Endodermal cell (in vitro differentiated cells): Measurements from ENCODE around the gene ALCAM. TPM values are rescaled to one million over a fixed set of nuclear protein-coding genes. Genes with fewer than 3 reads are reported as not detected.

Experiments
- DNase-seq: peaks from one replicate; pipeline ENCODE4 v3.0.0-alpha.2; 2017
- H3K27ac ChIP-seq: 2 replicates; pipeline ENCODE4 v1.5.1; 2013; ENCODE audit warnings: mild to moderate bottlenecking, low read depth, low read length, moderate library complexity
- H3K27me3 ChIP-seq: 2 replicates; pipeline ENCODE4 v1.6.1; 2013; ENCODE audit warnings: mild to moderate bottlenecking, low read length, moderate library complexity; ENCODE audit not compliant: insufficient read depth, control insufficient read depth, poor library complexity, severe bottlenecking
- H3K36me3 ChIP-seq: 2 replicates; pipeline ENCODE4 v1.7.0; 2013; ENCODE audit warnings: mild to moderate bottlenecking, low read length, moderate library complexity; ENCODE audit not compliant: control insufficient read depth, insufficient read depth
- H3K4me1 ChIP-seq: one replicate; pipeline ENCODE4 v1.7.0; 2013; ENCODE audit warnings: low read length; ENCODE audit not compliant: control insufficient read depth, insufficient read depth
- H3K4me3 ChIP-seq: 2 replicates; pipeline ENCODE4 v1.5.1; 2013; ENCODE audit warnings: mild to moderate bottlenecking, low read length, moderate library complexity
- H3K9ac ChIP-seq: 2 replicates; pipeline ENCODE4 v1.6.1; 2013; ENCODE audit warnings: mild to moderate bottlenecking, low read length, moderate library complexity; ENCODE audit not compliant: poor library complexity, severe bottlenecking; ENCODE audit errors: extremely low read depth
- H3K9me3 ChIP-seq: 2 replicates; pipeline ENCODE4 v1.6.1; 2013; ENCODE audit warnings: mild to moderate bottlenecking, low read length, moderate library complexity; ENCODE audit not compliant: control insufficient read depth
- H3K27ac Mint-ChIP-seq: 2 replicates; pipeline ENCODE4 v1.8.0; 2020; ENCODE audit warnings: mixed read lengths
- H3K27me3 Mint-ChIP-seq: 2 replicates; pipeline ENCODE4 v1.8.0; 2021; ENCODE audit warnings: mild to moderate bottlenecking, mixed read lengths; ENCODE audit not compliant: insufficient read depth
- H3K36me3 Mint-ChIP-seq: 2 replicates; pipeline ENCODE4 v1.8.0; 2020; ENCODE audit warnings: low read depth, mixed read lengths
- H3K4me1 Mint-ChIP-seq: 2 replicates; pipeline ENCODE4 v1.8.0; 2020; ENCODE audit warnings: mixed read lengths
- H3K4me3 Mint-ChIP-seq: 2 replicates; pipeline ENCODE4 v1.8.0; 2020; ENCODE audit warnings: mild to moderate bottlenecking, moderate library complexity, mixed read lengths
- H3K9me3 Mint-ChIP-seq: 2 replicates; pipeline ENCODE4 v1.8.0; 2020; ENCODE audit warnings: mild to moderate bottlenecking, mixed read lengths
- CTCF ChIP-seq: fragments of 200-600 bp; sonication (generic); conservative IDR thresholded peaks from 2 replicates; pipeline ENCODE4 v1.5.0; 2021; ENCODE audit warnings: antibody characterized with exemption, mild to moderate bottlenecking
- WGBS, 2 experiments: methylation state at CpG; one replicate each; pipeline versions ENCODE4 v1.1.5 to v1.1.7; 2013; ENCODE audit warnings: missing lambda C conversion rate in 2 of 2, mixed read lengths in 1 of 2; ENCODE audit not compliant: insufficient coverage in 1 of 2, insufficient read length in 1 of 2; 5-methylcytosine and 5-hydroxymethylcytosine counted together
- total RNA-seq, 2 donors: library from RNA; stranded (reverse); fragmentation: NEBNext Ultra II Directional in 1 of 2; extraction: Animal tissue kit (Norgen Biotek cat#: 25700) in 1 of 2; gene quantifications; 2 replicates in 1 of 2; 3 replicates in 1 of 2; pipeline ENCODE4 v1.2.1, GENCODE V29; 2021

Gene ALCAM
- total RNA-seq, 2 donors from 2014 or later: 19.3 to 36.5 TPM

- TF ChIP-seq CTCF: no peak
- Histone ChIP-seq H3K36me3 (no peaks in the 10 kb centered on the region), H3K4me1 (no peaks in the 10 kb centered on the region), H3K27me3 (peaks cover 12% of the 10 kb centered on the region), H3K27ac (no peak overlapping the region), H3K9me3 (no peaks in the 10 kb centered on the region), H3K9ac (no peak overlapping the region), H3K4me3 (no peak overlapping the region)
- WGBS, 2 experiments: 89% methylated on average over 1 of the region's 1 CpG; no CpG with 5 or more reads in 1 of the 2 experiments
- Mint-ChIP-seq H3K27me3 (peaks cover 24% of the 10 kb centered on the region), H3K36me3 (no peaks in the 10 kb centered on the region), H3K9me3 (no peaks in the 10 kb centered on the region), H3K27ac (no peak overlapping the region), H3K4me1 (no peaks in the 10 kb centered on the region), H3K4me3 (no peak overlapping the region)
- DNase-seq: no peak
Observed at GRCh38 chr3:105362021-105362665, 4.6 kb upstream of the ALCAM start.

GRCh38 chr3:105364128-105364527, 2.6 kb upstream of the ALCAM start:
- Histone ChIP-seq H3K4me3 (no peak overlapping the region), H3K4me1 (no peaks in the 10 kb centered on the region), H3K27ac (no peak overlapping the region), H3K27me3 (peaks cover 12% of the 10 kb centered on the region), H3K9ac (no peak overlapping the region), H3K9me3 (no peaks in the 10 kb centered on the region), H3K36me3 (no peaks in the 10 kb centered on the region)
- Mint-ChIP-seq H3K4me3 (no peak overlapping the region), H3K27ac (no peak overlapping the region), H3K4me1 (peaks cover 7% of the 10 kb centered on the region), H3K36me3 (no peaks in the 10 kb centered on the region), H3K9me3 (no peaks in the 10 kb centered on the region), H3K27me3 (peaks cover 32% of the 10 kb centered on the region)
- no peak for TF ChIP-seq CTCF
- DNase-seq: no peak
- 95% methylated on average over 4 of the region's 4 CpGs; no CpG with 5 or more reads in 1 of the 2 experiments for WGBS, 2 experiments

GRCh38 chr3:105365081-105365390, 1.7 kb upstream of the ALCAM start:
- Histone ChIP-seq H3K36me3 (no peaks in the 10 kb centered on the region), H3K27me3 (peaks cover 12% of the 10 kb centered on the region), H3K9ac (no peak overlapping the region), H3K9me3 (no peaks in the 10 kb centered on the region), H3K4me3 (peak overlapping the region; percentile 91), H3K4me1 (no peaks in the 10 kb centered on the region), H3K27ac (no peak overlapping the region)
- peaks cover 13% of the 10 kb centered on the region for H3K4me1 Mint-ChIP-seq
- 36 to 44% methylated on average over 5 of the region's 5 CpGs for WGBS, 2 experiments
- peaks cover 41% of the 10 kb centered on the region for H3K27me3 Mint-ChIP-seq
- no peak for DNase-seq
- H3K9me3 Mint-ChIP-seq: no peaks in the 10 kb centered on the region
- peak overlapping the region; percentile 72 for H3K4me3 Mint-ChIP-seq
- H3K36me3 Mint-ChIP-seq: no peaks in the 10 kb centered on the region
- H3K27ac Mint-ChIP-seq: no peak overlapping the region
- no peak for TF ChIP-seq CTCF
